Adipose tissue (tissue), 3 donors: ENCODE data around the gene NTHL1. TPM values are rescaled to one million over a fixed set of nuclear protein-coding genes. Genes with fewer than 3 reads are reported as not detected.

Experiments used
- H3K27ac ChIP-seq: one replicate; pipeline ENCODE4 v1.5.1; 2013; ENCODE audit warnings: low read depth, low read length
- WGBS, 3 donors: extraction: QIAGEN DNeasy Blood & Tissue Kit; methylation state at CpG; one replicate each; pipeline ENCODE4 v1.1.7; 2013; 5-methylcytosine and 5-hydroxymethylcytosine counted together
- polyA plus RNA-seq, 3 donors: library from polyadenylated mRNA; stranded (reverse); fragments of 200-250 nt; gene quantifications; one replicate each; pipeline ENCODE4 v1.2.3, GENCODE V29; 2013
- donor health status: healthy with polysubstance abuse.
- donor health status: Bipolar disorder and iron deficiency.
- donor health status: healthy.

Gene NTHL1
- polyA plus RNA-seq, 3 donors, result 12.1 to 23.3 (median 14.5) TPM

- 3 to 6% (median 4%) methylated on average over 69 to 96 of the region's 96 CpGs for WGBS, 3 donors
- H3K27ac ChIP-seq, result no peak overlapping the region
Observed at GRCh38 chr16:1991948-1992703, 55.5 kb downstream of the NTHL1 start.

DNA sequence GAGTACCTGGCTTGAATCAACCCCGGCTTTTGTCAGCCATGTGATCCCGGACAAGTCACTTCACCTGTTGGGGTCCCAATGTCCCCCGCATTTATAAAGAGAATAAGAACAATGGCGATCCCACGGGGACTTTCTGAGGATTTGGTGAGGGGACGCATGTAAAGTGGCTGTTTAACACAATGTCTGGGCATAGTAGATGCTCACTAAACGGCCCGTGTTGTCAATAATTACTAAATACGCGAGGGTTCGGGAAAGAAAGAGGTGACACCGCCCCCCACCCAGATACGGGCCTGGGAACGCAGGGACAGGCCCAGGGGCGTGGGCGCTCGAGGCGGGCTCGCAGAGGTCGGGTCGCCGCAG is 56.1 kb downstream of the NTHL1 start:
- WGBS, 3 donors, result 10 to 15% (median 12%) methylated on average over 22 of the region's 22 CpGs
- H3K27ac ChIP-seq, result no peak overlapping the region

GRCh38 chr16:1991135-1991551 is 56.5 kb downstream of the NTHL1 start:
- no peak overlapping the region for H3K27ac ChIP-seq
- 4 to 16% (median 5%) methylated on average over 15 to 18 of the region's 18 CpGs for whole genome bisulfite sequencing, 3 donors

- H3K27ac ChIP-seq, result no peak overlapping the region
- 1 to 7% (median 2%) methylated on average over 44 to 50 of the region's 50 CpGs for WGBS, 3 donors
Observed at GRCh38 chr16:1990351-1991134, 57.1 kb downstream of the NTHL1 start.

GRCh38 chr16:1990101-1990350 is 57.6 kb downstream of the NTHL1 start:
- H3K27ac ChIP-seq, result no peak overlapping the region

More at GRCh38 chr16:1990101-1990350, 57.6 kb downstream of the NTHL1 start:
- 2 to 3% methylated on average over 17 to 23 of the region's 25 CpGs; no CpG with 5 or more reads in 1 of the 3 donors for WGBS, 3 donors

Other genes with a start within 250 kb of the NTHL1 start
- 100 to 1,000 TPM in 1 of 3 donors, 10 to 100 TPM in 2; 63.9 to 121 (median 71.3) TPM for gene HAGH, start 221.0 kb downstream of the NTHL1 start, polyA plus RNA-seq
- 10 to 100 TPM; 16.0 to 28.5 (median 21.1) TPM for gene FAHD1, start 220.6 kb downstream of the NTHL1 start, polyA plus RNA-seq
- gene MEIOB, start 175.7 kb downstream of the NTHL1 start, polyA plus RNA-seq, result under 1 TPM in 2 of 3 donors, not detected in 1; 0.03 to 0.07 TPM
- under 1 TPM in 1 of 3 donors, not detected in 2; 0.56 TPM for gene HS3ST6, start 129.4 kb downstream of the NTHL1 start, polyA plus RNA-seq
- gene MSRB1, start 104.6 kb downstream of the NTHL1 start, polyA plus RNA-seq, result 100 to 1,000 TPM in 1 of 3 donors, 10 to 100 TPM in 2; 74.0 to 108 (median 85.5) TPM
- 1 to 10 TPM in 1 of 3 donors, under 1 TPM in 1, not detected in 1; 0.03 to 1.2 TPM for gene RPL3L, start 93.1 kb downstream of the NTHL1 start, polyA plus RNA-seq
- gene NDUFB10, start 88.3 kb downstream of the NTHL1 start, polyA plus RNA-seq, result 100 to 1,000 TPM; 146 to 274 (median 190) TPM
- gene RPS2, start 83.0 kb downstream of the NTHL1 start, polyA plus RNA-seq, result 1,000 to 10,000 TPM; 3,105 to 3,328 (median 3,324) TPM
- gene RNF151, start 81.0 kb downstream of the NTHL1 start, polyA plus RNA-seq, result under 1 TPM in 1 of 3 donors, not detected in 2; 0.13 TPM
- 10 to 100 TPM; 30.5 to 41.8 (median 41.6) TPM for gene TBL3, start 75.8 kb downstream of the NTHL1 start, polyA plus RNA-seq
- under 1 TPM in 2 of 3 donors, not detected in 1; 0.15 to 0.67 TPM for gene NOXO1, start 66.4 kb downstream of the NTHL1 start, polyA plus RNA-seq
- gene GFER, start 63.6 kb downstream of the NTHL1 start, polyA plus RNA-seq, result 10 to 100 TPM; 21.0 to 40.4 (median 30.8) TPM
- under 1 TPM in 2 of 3 donors, not detected in 1; 0.24 to 0.43 TPM for gene SYNGR3, start 57.9 kb downstream of the NTHL1 start, polyA plus RNA-seq
- gene ZNF598, start 38.0 kb downstream of the NTHL1 start, polyA plus RNA-seq, result 10 to 100 TPM; 24.1 to 45.6 (median 42.5) TPM
- gene NPW, start 28.0 kb downstream of the NTHL1 start, polyA plus RNA-seq, result under 1 TPM in 2 of 3 donors, not detected in 1; 0.54 to 0.68 TPM
- 100 to 1,000 TPM in 2 of 3 donors, 10 to 100 TPM in 1; 28.8 to 317 (median 232) TPM for gene NHERF2, start 20.9 kb downstream of the NTHL1 start, polyA plus RNA-seq
- 10 to 100 TPM; 39.6 to 60.5 (median 46.8) TPM for gene TSC2, start 151 bp upstream of the NTHL1 start, polyA plus RNA-seq
- gene PKD1, start 88.1 kb upstream of the NTHL1 start, polyA plus RNA-seq, result 10 to 100 TPM; 36.9 to 89.6 (median 83.7) TPM
- gene RAB26, start 100.8 kb upstream of the NTHL1 start, polyA plus RNA-seq, result 10 to 100 TPM in 1 of 3 donors, 1 to 10 TPM in 2; 1.4 to 24.8 (median 1.9) TPM
- gene TRAF7, start 107.9 kb upstream of the NTHL1 start, polyA plus RNA-seq, result 10 to 100 TPM; 24.3 to 42.1 (median 42.0) TPM
- under 1 TPM; 0.22 to 0.35 (median 0.30) TPM for gene CASKIN1, start 148.8 kb upstream of the NTHL1 start, polyA plus RNA-seq
- gene MLST8, start 157.6 kb upstream of the NTHL1 start, polyA plus RNA-seq, result 10 to 100 TPM; 53.8 to 56.0 (median 53.9) TPM
- 1 to 10 TPM; 3.3 to 9.9 (median 9.2) TPM for gene BRICD5, start 163.0 kb upstream of the NTHL1 start, polyA plus RNA-seq
- gene PGP, start 167.0 kb upstream of the NTHL1 start, polyA plus RNA-seq, result 10 to 100 TPM in 2 of 3 donors, 1 to 10 TPM in 1; 3.8 to 12.6 (median 10.7) TPM
- gene E4F1, start 175.8 kb upstream of the NTHL1 start, polyA plus RNA-seq, result 10 to 100 TPM; 11.6 to 19.3 (median 16.1) TPM
- under 1 TPM; 0.41 to 0.45 (median 0.45) TPM for gene DNASE1L2, start 188.6 kb upstream of the NTHL1 start, polyA plus RNA-seq
- 100 to 1,000 TPM in 1 of 3 donors, 10 to 100 TPM in 2; 56.0 to 126 (median 72.3) TPM for gene ECI1, start 203.8 kb upstream of the NTHL1 start, polyA plus RNA-seq
- gene RNPS1, start 220.3 kb upstream of the NTHL1 start, polyA plus RNA-seq, result 100 to 1,000 TPM in 2 of 3 donors, 10 to 100 TPM in 1; 69.8 to 138 (median 102) TPM